MCF 10A (cell line): ENCODE data around the gene SEMA3F. TPM values are rescaled to one million over a fixed set of nuclear protein-coding genes. Genes with fewer than 3 reads are reported as not detected.

ENCODE experiments used
- BruUV-seq: library from RNA; stranded (reverse); fragments of 400-500 nt; replicated peaks from 2 replicates; lab custom pipeline; 2021; lab: Mats Ljungman, UMichigan
- CTCF ChIA-PET: fragments of 300-600 bp; sonication (Branson Sonifier 250); formaldehyde crosslinking; extraction: SDS; loops from one replicate; lab custom pipeline; 2021; ENCODE audit warnings: antibody characterized with exemption, inconsistent platforms; lab: Yijun Ruan, JAX
- POLR2A ChIA-PET: fragments of 300-600, 350-650 bp; sonication (Branson Sonifier 250); formaldehyde crosslinking; extraction: SDS; loops from one replicate; lab custom pipeline; 2020; ENCODE audit warnings: antibody characterized with exemption, inconsistent platforms; lab: Yijun Ruan, JAX
- DNase-seq: peaks from one replicate; pipeline ENCODE4 v3.0.0-alpha.2; 2018; ENCODE audit not compliant: unreplicated experiment
- H3K27ac Mint-ChIP-seq: one replicate; pipeline ENCODE4 v1.8.0; 2022; ENCODE audit warnings: mild to moderate bottlenecking, low read depth, mixed read lengths; ENCODE audit not compliant: unreplicated experiment
- H3K27me3 Mint-ChIP-seq: one replicate; pipeline ENCODE4 v1.8.0; 2022; ENCODE audit warnings: mixed read lengths; ENCODE audit not compliant: insufficient read depth, unreplicated experiment
- H3K36me3 Mint-ChIP-seq: one replicate; pipeline ENCODE4 v1.8.0; 2022; ENCODE audit warnings: mild to moderate bottlenecking, moderate library complexity, mixed read lengths; ENCODE audit not compliant: insufficient read depth, unreplicated experiment
- H3K4me1 Mint-ChIP-seq: one replicate; pipeline ENCODE4 v1.8.0; 2022; ENCODE audit warnings: mixed read lengths; ENCODE audit not compliant: insufficient read depth, unreplicated experiment
- H3K4me3 Mint-ChIP-seq: one replicate; pipeline ENCODE4 v1.8.0; 2022; ENCODE audit warnings: mild to moderate bottlenecking, moderate library complexity, mixed read lengths; ENCODE audit not compliant: unreplicated experiment
- H3K9me3 Mint-ChIP-seq: one replicate; pipeline ENCODE4 v1.8.0; 2022; ENCODE audit warnings: mixed read lengths; ENCODE audit not compliant: unreplicated experiment
- CTCF ChIP-seq: fragments of 200-600 bp; IDR thresholded peaks from one replicate; pipeline ENCODE4 v1.8.0; 2022; ENCODE audit warnings: antibody characterized with exemption, mild to moderate bottlenecking; ENCODE audit not compliant: unreplicated experiment
- intact Hi-C: fragments of 100-400 bp; cut with micrococcal nuclease; formaldehyde crosslinking; loops from 2 replicates; pipeline ENCODE4 v1.14.1; 2022
- total RNA-seq: library from RNA; stranded (reverse); gene quantifications from 2 replicates; pipeline ENCODE4 v1.2.3, GENCODE V29; 2022

The SEMA3F gene
- total RNA-seq, 1 experiment from 2014 or later = 34.6 TPM

DNA sequence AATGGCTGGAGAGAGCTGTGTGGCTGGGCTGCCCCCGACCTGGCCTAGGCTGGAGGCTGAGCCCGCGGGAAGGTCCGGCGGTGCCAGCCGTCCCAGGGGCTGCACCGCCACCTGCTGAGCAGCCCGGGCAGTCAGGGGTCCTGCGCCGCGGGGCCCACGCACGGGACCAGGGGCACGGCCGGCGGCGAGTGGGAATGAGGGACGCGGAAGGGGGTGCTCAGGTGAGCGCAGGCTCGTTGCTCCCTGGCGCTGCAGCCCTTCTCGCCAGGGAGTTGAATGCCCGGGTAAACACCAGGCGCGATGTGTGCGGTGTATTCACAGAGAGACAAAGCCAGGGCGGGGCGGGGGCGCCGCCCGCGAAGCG, 666 bp upstream of the SEMA3F start:
- no TSS peak for BruUV-seq
- TF ChIP-seq CTCF = no peak
- H3K4me1 Mint-ChIP-seq = peaks cover 60% of the 10 kb centered on the region
- H3K4me3 Mint-ChIP-seq = peak overlapping the region; percentile 84
- no peak for DNase-seq
- CTCF ChIA-PET = interaction anchor here (3.8 kb wide), 1 partner anchor 32 kb away, joined by 26 read pairs; no protein-coding TSS in a partner anchor
- no peak overlapping the region for H3K27ac Mint-ChIP-seq
- no peaks in the 10 kb centered on the region for H3K9me3 Mint-ChIP-seq
- intact Hi-C loops = no loop called here
- POLR2A ChIA-PET = interaction anchor here (2.2 kb wide), 1 partner anchor 32 kb away, joined by 6 read pairs; no protein-coding TSS in a partner anchor
- H3K36me3 Mint-ChIP-seq = no peaks in the 10 kb centered on the region
- no peaks in the 10 kb centered on the region for H3K27me3 Mint-ChIP-seq

DNA sequence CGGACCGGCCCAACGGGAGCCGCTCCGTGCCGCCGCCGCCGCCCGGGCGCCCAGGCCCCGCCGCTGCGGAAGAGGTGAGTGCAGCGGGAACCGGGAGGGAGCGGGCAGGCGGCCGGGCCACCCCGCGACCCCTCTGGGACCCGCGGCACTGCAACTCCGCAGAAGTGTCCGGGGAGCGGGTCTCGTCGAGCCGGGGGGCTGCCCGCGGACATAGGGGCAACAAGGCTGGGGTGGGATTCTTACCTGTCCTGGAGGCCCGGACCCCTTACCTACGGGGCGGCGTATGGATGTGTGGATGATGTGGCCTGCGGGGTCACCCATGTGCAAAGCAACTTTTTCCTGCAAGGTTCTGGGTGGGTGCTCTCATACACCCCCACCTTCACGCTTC, 361 bp downstream of the SEMA3F start:
- H3K27ac Mint-ChIP-seq = peak overlapping the region; percentile 61
- intact Hi-C loops = loop anchor here (1.0 kb wide), 1 partner anchor 34 kb away; no protein-coding TSS in a partner anchor
- BruUV-seq = no TSS peak

DNA sequence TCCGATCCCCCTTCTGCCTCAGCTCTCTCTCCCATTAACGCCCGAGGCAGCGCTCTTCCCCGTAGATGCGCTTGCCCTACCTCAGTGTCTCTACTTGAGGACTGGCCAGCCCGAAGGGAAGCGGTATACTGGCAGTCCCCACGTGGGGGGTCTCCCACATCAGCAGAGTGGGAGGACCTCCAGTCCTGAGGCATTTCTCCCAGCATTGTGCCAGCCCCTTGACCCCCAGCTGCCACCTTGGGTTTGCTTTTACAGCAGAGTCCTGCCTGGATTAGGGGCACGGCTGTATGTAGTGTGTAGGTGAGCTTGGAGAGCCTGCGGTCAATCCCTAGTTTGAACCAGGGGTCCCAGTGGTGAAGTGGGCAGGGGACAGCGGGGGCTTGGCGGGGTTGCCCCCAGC, 767 bp downstream of the SEMA3F start:
- DNase-seq = peak; percentile 46
- H3K4me3 Mint-ChIP-seq = peak overlapping the region; percentile 84
- H3K4me1 Mint-ChIP-seq = peaks cover 56% of the 10 kb centered on the region
- intact Hi-C loops = loop anchor here (1.0 to 2.0 kb wide), 2 partner anchors 33 to 35 kb away; no protein-coding TSS in a partner anchor
- peak overlapping the region; percentile 61 for H3K27ac Mint-ChIP-seq
- no peaks in the 10 kb centered on the region for H3K27me3 Mint-ChIP-seq
- TF ChIP-seq CTCF = no peak
- TSS peak; percentile 33 for BruUV-seq
- peaks cover 12% of the 10 kb centered on the region for H3K36me3 Mint-ChIP-seq
- CTCF ChIA-PET = interaction anchor here (0.6 to 2.6 kb wide), 7 partner anchors 20 to 70 kb away, joined by 3 to 11 read pairs (median 4); no protein-coding TSS in a partner anchor
- H3K9me3 Mint-ChIP-seq = no peaks in the 10 kb centered on the region
- POLR2A ChIA-PET = interaction anchor here (0.6 to 2.1 kb wide), 9 partner anchors 9 to 164 kb away, joined by 3 to 17 read pairs (median 4); partner anchors contain the start of genes GNAI2 and RBM5

More for the DNA sequence above, 361 bp downstream of the SEMA3F start:
- ChIA-PET CTCF (interaction anchor here (0.7 to 2.6 kb wide), 5 partner anchors 21 to 71 kb away, joined by 3 to 11 read pairs (median 8); no protein-coding TSS in a partner anchor), POLR2A (interaction anchor here (0.6 to 2.1 kb wide), 5 partner anchors 9 to 73 kb away, joined by 3 to 17 read pairs (median 8); partner anchors contain the start of gene RBM5)
- no peak for DNase-seq
- Mint-ChIP-seq H3K27me3 (no peaks in the 10 kb centered on the region), H3K9me3 (no peaks in the 10 kb centered on the region), H3K36me3 (peaks cover 8% of the 10 kb centered on the region), H3K4me1 (peaks cover 60% of the 10 kb centered on the region), H3K4me3 (peak overlapping the region; percentile 84)
- TF ChIP-seq CTCF = no peak

DNA sequence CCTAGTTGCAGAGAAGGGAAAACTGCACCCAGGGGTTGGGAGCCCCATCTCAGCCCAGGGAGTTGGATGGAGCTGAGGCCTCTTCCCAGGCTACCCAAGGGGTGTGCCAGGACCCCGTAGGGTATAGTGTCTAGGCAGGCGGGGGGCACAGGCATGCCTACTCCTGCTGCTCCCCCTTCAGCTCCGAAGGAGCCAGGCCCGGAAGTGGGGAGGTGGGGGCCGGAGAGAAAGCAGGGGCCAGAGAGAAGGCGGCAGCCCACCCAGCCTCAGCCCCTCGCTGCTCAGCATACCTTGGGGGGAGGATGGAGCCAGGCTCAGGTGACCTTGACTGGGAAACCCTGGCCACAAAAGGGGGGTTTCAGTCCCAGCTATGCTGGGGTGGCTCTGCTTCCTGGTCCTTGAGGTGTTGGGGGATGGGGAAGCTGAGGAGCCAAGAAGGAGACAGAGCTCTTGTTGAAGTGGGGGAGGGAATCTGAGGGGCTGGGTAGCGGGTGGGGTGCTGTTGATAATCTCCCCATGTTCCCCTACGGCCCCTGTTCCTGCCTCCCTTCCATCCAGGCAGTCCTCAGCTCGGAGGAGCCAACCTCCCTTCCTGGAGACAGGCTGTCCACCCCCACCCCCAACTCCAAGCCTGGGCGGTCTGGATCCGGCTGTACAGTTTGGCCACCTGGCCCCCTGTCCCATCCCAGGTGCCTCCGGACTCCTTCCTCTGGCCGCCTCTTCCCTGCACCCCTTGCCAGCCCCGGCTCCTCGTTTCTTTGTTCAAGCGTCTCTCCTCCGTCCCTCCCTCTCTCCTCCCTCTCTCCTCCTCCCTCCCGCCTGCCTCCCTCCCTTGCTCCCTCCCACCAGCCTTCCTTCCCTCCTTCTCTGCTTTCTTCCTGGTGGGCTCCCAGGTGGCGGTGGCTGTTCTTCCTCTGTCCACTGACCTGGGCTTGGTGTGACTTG, 1.7 kb downstream of the SEMA3F start:
- TF ChIP-seq CTCF = no peak
- peak; percentile 66 for DNase-seq
- H3K36me3 Mint-ChIP-seq = peaks cover 20% of the 10 kb centered on the region
- TSS peak; percentile 88 for BruUV-seq
- H3K27ac Mint-ChIP-seq = peak overlapping the region; percentile 81
- peaks cover 56% of the 10 kb centered on the region for H3K4me1 Mint-ChIP-seq
- ChIA-PET CTCF (interaction anchor here (0.6 to 2.6 kb wide), 10 partner anchors 8 to 69 kb away, joined by 3 to 11 read pairs (median 4); no protein-coding TSS in a partner anchor), POLR2A (interaction anchor here (0.8 to 2.7 kb wide), 12 partner anchors 8 to 163 kb away, joined by 3 to 17 read pairs (median 4); partner anchors contain the start of genes GNAI2 and RBM5)
- no peaks in the 10 kb centered on the region for H3K9me3 Mint-ChIP-seq
- no peaks in the 10 kb centered on the region for H3K27me3 Mint-ChIP-seq
- H3K4me3 Mint-ChIP-seq = peak overlapping the region; percentile 84
- intact Hi-C loops = loop anchor here (2.0 kb wide), 1 partner anchor 36 kb away; no protein-coding TSS in a partner anchor
